GM19351 (cell line): Measurements from ENCODE around the gene NR1D2.
A peak's percentile ranks its signal among the peaks of the same experiment; 100 is the strongest.
"Not testable (repeated sequence)": the region's sequence is repeated elsewhere in the genome, so short reads cannot be mapped to it uniquely, and the experiment has no call there.

Source experiments
- ATAC-seq: cut with Tn5 transposase; IDR thresholded peaks from one replicate; pipeline ENCODE4 v1.9.1; 2021; ENCODE audit warnings: mild to moderate bottlenecking, moderate library complexity; ENCODE audit not compliant: unreplicated experiment

The NR1D2 gene

GRCh38 chr3:23944861-23945662 is at the start of gene NR1D2:
NR1D2 (plus strand) TSS chr3:23945286; CDS start chr3:23945579, 293 bp downstream.
- peak; percentile 57 for ATAC-seq

GRCh38 chr3:23900744-23901143 is 44.3 kb upstream of the NR1D2 start:
- no peak for ATAC-seq

DNA sequence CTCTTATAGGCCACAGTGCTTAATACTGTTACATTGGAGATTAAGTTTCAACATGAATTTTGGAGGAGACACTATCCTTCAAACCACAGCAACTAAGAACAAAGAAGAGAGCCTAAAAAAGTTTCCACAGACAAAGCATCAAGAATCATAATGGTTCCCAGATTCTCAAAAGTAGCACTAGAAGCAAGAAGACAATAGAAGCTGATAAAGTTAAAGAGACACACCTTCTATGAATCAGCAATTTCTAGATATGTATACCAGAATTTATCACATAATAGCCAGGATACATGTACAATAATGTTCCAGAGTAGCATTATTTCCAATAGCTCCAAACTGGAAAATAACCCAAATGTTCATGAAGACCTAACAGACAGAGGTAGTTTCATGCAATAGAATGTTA is 40.5 kb upstream of the NR1D2 start:
- no peak for ATAC-seq

- ATAC-seq, result no peak
Observed at GRCh38 chr3:23909341-23909740, 35.7 kb upstream of the NR1D2 start.

- ATAC-seq, result no peak
Observed at GRCh38 chr3:23911397-23911796, 33.7 kb upstream of the NR1D2 start.

DNA sequence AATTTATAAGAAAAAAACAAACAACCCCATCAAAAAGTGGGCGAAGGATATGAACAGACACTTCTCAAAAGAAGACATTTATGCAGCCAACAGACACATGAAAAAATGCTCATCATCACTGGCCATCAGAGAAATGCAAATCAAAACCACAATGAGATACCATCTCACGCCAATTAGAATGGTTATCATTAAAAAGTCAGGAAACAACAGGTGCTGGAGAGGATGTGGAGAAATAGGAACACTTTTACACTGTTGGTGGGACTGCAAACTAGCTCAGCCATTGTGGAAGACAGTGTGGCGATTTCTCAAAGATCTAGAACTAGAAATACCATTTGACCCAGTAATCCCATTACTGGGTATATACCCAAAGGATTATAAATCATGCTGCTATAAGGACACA is 32.8 kb upstream of the NR1D2 start:
- not testable (repeated sequence) for ATAC-seq

DNA sequence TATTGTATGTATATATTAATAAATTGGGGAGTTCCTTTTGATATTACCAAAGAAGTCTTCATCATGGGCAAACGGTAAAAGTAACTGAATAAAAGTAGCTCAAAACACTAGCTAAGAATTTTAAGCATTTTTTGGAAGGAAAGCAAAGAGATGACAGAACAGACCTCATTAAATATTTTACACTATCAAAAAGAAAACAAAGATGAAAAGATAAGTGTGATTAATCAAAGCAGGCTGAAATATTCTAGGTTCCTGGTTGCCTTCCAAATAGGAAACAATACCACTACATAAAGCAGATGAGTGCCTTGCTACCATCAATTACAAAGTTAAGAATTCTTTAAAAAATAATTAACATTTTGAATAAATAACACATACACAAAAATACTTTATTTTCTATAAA is 31.9 kb upstream of the NR1D2 start:
- ATAC-seq, result no peak

- peak; percentile 8 for ATAC-seq
Observed at GRCh38 chr3:23913873-23914743, 31.0 kb upstream of the NR1D2 start.

DNA sequence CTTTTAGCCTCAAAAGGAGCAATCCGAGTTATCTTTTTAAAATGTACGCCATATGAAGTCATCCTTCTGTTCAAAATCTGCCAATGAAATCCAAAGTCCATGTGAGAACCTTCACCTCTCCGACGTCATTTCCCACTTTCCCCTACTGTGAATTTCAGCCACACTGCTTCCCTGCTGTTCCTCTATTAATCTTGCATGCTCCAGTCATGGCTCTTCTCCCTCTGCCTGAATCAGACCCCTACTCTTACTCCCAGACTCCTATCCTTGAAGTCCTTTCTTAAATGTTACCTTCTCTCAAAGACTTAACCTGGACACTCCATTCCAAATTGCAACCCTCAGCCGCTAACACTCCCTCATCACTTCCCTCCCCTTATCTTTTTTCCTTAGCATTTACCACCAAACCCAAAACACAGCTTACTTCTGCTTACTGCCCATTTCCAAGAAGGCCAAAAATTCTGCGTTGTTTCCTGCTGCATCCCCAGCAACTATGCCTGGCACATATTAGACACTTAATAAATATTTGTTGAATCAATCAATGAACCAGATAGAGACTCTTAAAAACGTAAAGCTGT is 29.5 kb upstream of the NR1D2 start:
- no peak for ATAC-seq

DNA sequence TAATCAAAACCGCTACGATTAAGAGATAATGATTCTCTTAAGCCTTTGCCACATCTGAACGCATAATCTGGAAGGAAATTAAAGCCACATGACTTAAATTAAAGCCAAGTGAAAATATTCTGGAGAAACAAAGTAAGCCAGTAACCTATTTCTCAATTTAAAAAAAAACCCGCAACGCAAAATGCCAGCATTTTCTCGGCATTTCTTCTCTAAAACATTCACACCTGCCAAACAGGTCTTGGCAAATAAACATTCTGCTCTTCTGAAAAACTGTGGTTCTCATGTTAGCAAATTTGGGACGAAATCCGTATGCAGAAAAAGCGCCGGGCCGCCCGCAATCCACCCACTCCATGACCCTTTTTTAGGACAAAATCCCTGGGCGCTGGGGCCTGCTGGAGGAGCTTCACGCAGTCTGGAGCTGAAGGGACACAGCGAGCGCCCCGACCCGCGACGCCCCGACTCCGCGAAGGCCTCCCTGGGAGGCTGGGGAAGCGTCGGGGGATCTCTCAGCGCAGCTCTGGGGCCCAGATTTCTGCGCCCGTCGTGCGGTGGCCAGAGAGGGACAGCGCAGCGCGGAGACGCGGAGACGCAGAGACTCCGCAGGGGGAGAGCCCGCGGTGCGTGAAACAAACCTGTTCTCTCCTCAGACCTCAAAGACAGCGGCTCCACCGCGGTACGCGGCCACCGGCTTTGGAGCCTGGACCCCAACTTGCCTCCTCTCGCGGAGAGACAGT is 28.8 kb upstream of the NR1D2 start:
- peak; percentile 37 for ATAC-seq

GRCh38 chr3:23916886-23917678 is 28.0 kb upstream of the NR1D2 start, which contains the start of the genes NKIRAS1 and RPL15:
NKIRAS1 (minus strand) TSS chr3:23916990; CDS start chr3:23910904, 6,086 bp downstream.
RPL15 (plus strand) TSS chr3:23917132; CDS start chr3:23917860, 728 bp downstream.
- peak; percentile 88 for ATAC-seq

- not testable (repeated sequence) for ATAC-seq
Observed at GRCh38 chr3:23917679-23918303, 27.3 kb upstream of the NR1D2 start.

DNA sequence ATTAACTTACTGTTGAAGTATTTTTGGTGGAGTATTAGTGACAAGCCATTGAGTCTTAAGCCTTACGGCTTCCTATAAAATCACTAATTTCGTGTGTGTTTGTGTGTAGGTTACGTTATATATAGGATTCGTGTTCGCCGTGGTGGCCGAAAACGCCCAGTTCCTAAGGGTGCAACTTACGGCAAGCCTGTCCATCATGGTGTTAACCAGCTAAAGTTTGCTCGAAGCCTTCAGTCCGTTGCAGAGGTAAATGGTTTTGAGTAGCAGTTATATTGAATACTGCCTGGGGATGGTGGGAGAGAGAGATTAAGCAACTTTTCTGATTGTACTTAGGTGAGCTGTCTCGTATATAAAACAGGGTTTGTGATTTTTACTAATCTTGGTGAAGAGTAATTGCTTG is 26.8 kb upstream of the NR1D2 start:
- not testable (repeated sequence) for ATAC-seq

- ATAC-seq, result no peak
Observed at GRCh38 chr3:23919628-23920027, 25.5 kb upstream of the NR1D2 start.

GRCh38 chr3:23920151-23920655 is 24.9 kb upstream of the NR1D2 start:
- ATAC-seq, result no peak

- no peak for ATAC-seq
Observed at GRCh38 chr3:23921052-23921511, 24.0 kb upstream of the NR1D2 start.

DNA sequence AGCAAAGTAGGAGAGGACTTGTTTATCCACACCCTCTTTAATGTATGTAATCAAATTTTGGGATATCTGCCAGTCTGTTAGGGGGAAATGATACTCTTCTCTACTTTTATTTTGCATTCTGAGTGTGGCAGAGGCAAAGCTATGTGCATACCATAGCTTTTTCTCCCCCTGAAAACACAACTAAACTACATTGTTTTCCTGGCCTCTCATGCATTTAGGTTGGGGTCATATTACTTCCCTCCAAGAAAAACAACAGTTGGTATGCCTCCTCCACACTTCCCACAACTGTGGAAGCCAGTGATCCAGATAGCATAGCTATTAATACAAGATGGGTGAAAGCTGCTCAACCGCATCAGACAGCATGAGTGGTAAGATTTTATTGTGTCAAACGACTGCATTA is 21.3 kb upstream of the NR1D2 start:
- ATAC-seq, result no peak

DNA sequence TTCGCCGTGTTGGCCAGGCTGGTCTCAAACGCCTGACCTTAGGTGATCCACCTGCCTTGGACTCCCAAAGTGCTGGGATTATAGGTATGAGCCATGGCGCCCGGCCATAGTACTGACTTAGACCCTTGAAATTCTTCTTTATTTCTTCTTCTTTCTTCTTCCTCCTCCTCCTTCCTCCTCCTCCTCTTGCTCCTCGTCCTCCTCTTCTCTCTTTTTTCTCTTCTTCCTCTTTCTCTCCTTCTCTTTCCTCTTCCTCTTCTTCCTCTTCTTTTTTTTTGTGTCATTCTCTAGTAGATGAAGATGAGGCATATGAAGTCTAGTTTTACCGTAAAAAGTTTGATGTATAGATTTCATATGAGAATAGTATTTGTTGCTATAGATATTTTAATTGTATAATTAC is 18.8 kb upstream of the NR1D2 start:
- ATAC-seq, result no peak

DNA sequence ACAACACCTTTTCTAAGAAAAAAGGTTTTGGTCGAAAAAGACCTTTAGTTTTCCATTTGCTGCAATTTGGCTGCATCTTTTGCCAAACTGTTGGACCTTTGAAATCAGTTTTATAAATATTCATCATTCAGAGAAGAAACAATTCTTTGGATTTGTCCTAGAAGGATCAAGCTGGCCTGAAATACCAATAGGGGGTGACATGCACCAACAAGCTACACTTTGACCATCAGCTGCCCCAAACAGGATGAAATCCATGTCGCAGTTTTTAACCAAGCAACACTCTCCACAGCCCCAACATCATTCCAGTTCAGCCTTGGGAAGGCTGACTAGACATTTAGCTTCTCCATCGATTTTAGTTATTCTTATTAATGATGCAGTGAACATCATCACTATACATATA is 18.4 kb upstream of the NR1D2 start:
- ATAC-seq, result no peak
